GM23338 (cell line): Measurements from ENCODE around the gene ASCL5. TPM values are rescaled to one million over a fixed set of nuclear protein-coding genes. Genes with fewer than 3 reads are reported as not detected.

Source experiments
- ATAC-seq: fragments of 200-7000 bp; cut with Tn5 transposase; 3 replicates; pipeline ENCODE4 v1.9.1; 2020
- DNase-seq: peaks from one replicate; pipeline ENCODE4 v3.0.0-alpha.2; 2015; ENCODE audit warnings: low spot score
- H2AFZ ChIP-seq: fragments of 200-600 bp; sonication (generic); 2 replicates; pipeline ENCODE4 v1.8.0; 2016; ENCODE audit warnings: antibody characterized with exemption, mild to moderate bottlenecking, moderate library complexity
- H3F3A ChIP-seq: fragments of 200-600 bp; sonication (generic); replicated peaks from 2 replicates; pipeline ENCODE4 v1.8.0; 2017; ENCODE audit warnings: antibody characterized with exemption, mixed run types, low read depth
- H3K27ac ChIP-seq: fragments of 200-600 bp; sonication (generic); 2 replicates; pipeline ENCODE4 v1.6.1; 2016; ENCODE audit warnings: low read depth
- H3K27me3 ChIP-seq: fragments of 200-600 bp; sonication (generic); 2 replicates; pipeline ENCODE4 v1.8.0; 2016; ENCODE audit warnings: mild to moderate bottlenecking, mixed run types, moderate library complexity; ENCODE audit not compliant: insufficient read depth
- H3K36me3 ChIP-seq: fragments of 200-600 bp; sonication (generic); 2 replicates; pipeline ENCODE4 v1.8.0; 2016; ENCODE audit warnings: mild to moderate bottlenecking; ENCODE audit not compliant: insufficient read depth
- H3K4me1 ChIP-seq: fragments of 200-600 bp; sonication (generic); 2 replicates; pipeline ENCODE4 v1.8.0; 2016; ENCODE audit warnings: mild to moderate bottlenecking, moderate library complexity; ENCODE audit not compliant: insufficient read depth
- H3K4me2 ChIP-seq: fragments of 200-600 bp; sonication (generic); 2 replicates; pipeline ENCODE4 v1.7.1; 2017; ENCODE audit warnings: mixed run types
- H3K4me3 ChIP-seq: fragments of 200-600 bp; sonication (generic); 2 replicates; pipeline ENCODE4 v1.6.1; 2016; ENCODE audit warnings: mixed run types
- H3K79me2 ChIP-seq: fragments of 200-600 bp; sonication (generic); replicated peaks from 2 replicates; pipeline ENCODE4 v1.8.0; 2017; ENCODE audit warnings: mild to moderate bottlenecking; ENCODE audit not compliant: insufficient read depth
- H3K9me2 ChIP-seq: fragments of 200-600 bp; sonication (generic); 2 replicates; pipeline ENCODE4 v1.8.0; 2017; ENCODE audit not compliant: insufficient read depth
- H4K20me1 ChIP-seq: fragments of 200-600 bp; sonication (generic); replicated peaks from 2 replicates; pipeline ENCODE4 v1.8.0; 2017; ENCODE audit warnings: mild to moderate bottlenecking; ENCODE audit not compliant: insufficient read depth
- H3K27ac Mint-ChIP-seq: 2 replicates; pipeline ENCODE4 v1.8.0; 2020; ENCODE audit warnings: inconsistent platforms, mild to moderate bottlenecking, moderate library complexity, mixed read lengths
- H3K27me3 Mint-ChIP-seq: 3 replicates; pipeline ENCODE4 v1.8.0; 2022; ENCODE audit warnings: low read depth, mild to moderate bottlenecking, moderate library complexity, mixed read lengths, inconsistent platforms; ENCODE audit not compliant: insufficient read depth, poor library complexity
- H3K36me3 Mint-ChIP-seq: 3 replicates; pipeline ENCODE4 v1.8.0; 2021; ENCODE audit warnings: low read depth, mild to moderate bottlenecking, inconsistent platforms, moderate library complexity, mixed read lengths
- H3K4me1 Mint-ChIP-seq: 3 replicates; pipeline ENCODE4 v1.8.0; 2020; ENCODE audit warnings: mild to moderate bottlenecking, inconsistent platforms, mixed read lengths
- H3K4me3 Mint-ChIP-seq: 3 replicates; pipeline ENCODE4 v1.8.0; 2021; ENCODE audit warnings: moderate library complexity, mild to moderate bottlenecking, inconsistent platforms, mixed read lengths
- H3K9me3 Mint-ChIP-seq: 3 replicates; pipeline ENCODE4 v1.8.0; 2020; ENCODE audit warnings: moderate library complexity, mild to moderate bottlenecking, inconsistent platforms, mixed read lengths
- ZNF114 ChIP-seq: fragments of 250-450 bp; sonication (Bioruptor Pico); IDR thresholded peaks from 2 replicates; pipeline ENCODE4 v1.5.0; 2020; ENCODE audit warnings: mild to moderate bottlenecking, moderate library complexity
- polyA plus RNA-seq: library from polyadenylated mRNA; unstranded; fragments of >200 nt; fragmentation: Nextera tagmentation; extraction: Ambion mirVana; gene quantifications from 2 replicates; pipeline ENCODE4 v1.2.1, GENCODE V29; 2016
- total RNA-seq: library from RNA; depleted of rRNA; stranded (reverse); fragments of >200 nt; shearing (Covaris generic); gene quantifications from 2 replicates; pipeline ENCODE4 v1.2.3, GENCODE V29; 2014
- TF ChIP-seq, protein P1 (sequence below), 2 experiments: fragments of 200-600 bp in 1 of 2; sonication (generic) in 1 of 2; conservative IDR thresholded peaks; 2 replicates each; pipeline versions ENCODE4 v1.5.1 to v1.6.1; 2016 to 2017; ENCODE audit warnings: antibody characterized with exemption in 2 of 2, low read depth in 2 of 2, mild to moderate bottlenecking in 2 of 2, moderate library complexity in 1 of 2
- TF ChIP-seq, protein P2 (sequence below): IDR thresholded peaks from 2 replicates; pipeline ENCODE4 v1.6.1; 2016; ENCODE audit warnings: antibody characterized with exemption
- TF ChIP-seq, protein P3 (sequence below): fragments of 250-450 bp; sonication (Bioruptor Pico); IDR thresholded peaks from 2 replicates; pipeline ENCODE4 v1.5.0; 2020; ENCODE audit warnings: mild to moderate bottlenecking, moderate library complexity

Gene ASCL5
- total and polyA plus RNA-seq, 2 experiments from 2014 or later = not detected

DNA sequence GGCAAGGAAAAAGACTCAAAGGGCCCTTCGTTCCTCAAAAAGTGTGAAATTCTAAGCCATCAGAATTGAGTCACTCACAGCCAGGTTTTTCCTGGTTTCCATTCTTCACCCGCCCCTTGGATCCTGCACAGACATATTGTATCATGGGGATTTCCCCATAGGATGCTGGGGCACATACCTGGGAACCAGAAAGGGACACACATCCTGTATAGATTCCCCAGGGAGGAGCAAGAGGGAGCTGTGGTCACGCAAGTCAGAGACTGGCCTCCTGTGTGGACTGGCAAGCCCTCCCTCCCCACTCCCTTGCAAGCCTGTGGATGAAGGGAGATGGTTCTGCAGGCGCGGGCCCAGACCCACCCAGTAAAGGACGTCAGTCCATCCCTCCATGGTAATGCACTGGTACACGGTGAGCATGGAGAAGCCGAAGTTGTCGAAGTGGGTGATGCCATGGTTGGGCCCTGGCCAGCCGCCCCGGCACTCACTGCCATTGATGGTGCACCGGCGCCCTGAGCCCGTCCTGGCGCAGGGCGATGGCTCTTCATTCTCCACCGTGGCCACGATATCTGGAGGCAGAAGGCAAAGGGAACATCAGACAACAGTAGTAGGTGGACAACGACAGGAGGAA lies 38.0 kb downstream of the ASCL5 start:
- Histone ChIP-seq H3K36me3 (no peaks in the 10 kb centered on the region), H4K20me1 (no peaks in the 10 kb centered on the region), H3K4me2 (no peak overlapping the region), H3F3A (no peaks in the 10 kb centered on the region), H3K9me2 (peaks cover 2% of the 10 kb centered on the region; the same call in 1 of the 2 replicates), H3K27me3 (no peaks in the 10 kb centered on the region), H3K4me3 (no peak overlapping the region), H2AFZ (no peak overlapping the region), H3K27ac (no peak overlapping the region), H3K79me2 (no peaks in the 10 kb centered on the region), H3K4me1 (no peaks in the 10 kb centered on the region)
- H3K36me3 Mint-ChIP-seq = no peaks in the 10 kb centered on the region
- no peak for TF ChIP-seq ZNF114 (CRISPR knock-in tag)
- TF ChIP-seq, protein P1, sequence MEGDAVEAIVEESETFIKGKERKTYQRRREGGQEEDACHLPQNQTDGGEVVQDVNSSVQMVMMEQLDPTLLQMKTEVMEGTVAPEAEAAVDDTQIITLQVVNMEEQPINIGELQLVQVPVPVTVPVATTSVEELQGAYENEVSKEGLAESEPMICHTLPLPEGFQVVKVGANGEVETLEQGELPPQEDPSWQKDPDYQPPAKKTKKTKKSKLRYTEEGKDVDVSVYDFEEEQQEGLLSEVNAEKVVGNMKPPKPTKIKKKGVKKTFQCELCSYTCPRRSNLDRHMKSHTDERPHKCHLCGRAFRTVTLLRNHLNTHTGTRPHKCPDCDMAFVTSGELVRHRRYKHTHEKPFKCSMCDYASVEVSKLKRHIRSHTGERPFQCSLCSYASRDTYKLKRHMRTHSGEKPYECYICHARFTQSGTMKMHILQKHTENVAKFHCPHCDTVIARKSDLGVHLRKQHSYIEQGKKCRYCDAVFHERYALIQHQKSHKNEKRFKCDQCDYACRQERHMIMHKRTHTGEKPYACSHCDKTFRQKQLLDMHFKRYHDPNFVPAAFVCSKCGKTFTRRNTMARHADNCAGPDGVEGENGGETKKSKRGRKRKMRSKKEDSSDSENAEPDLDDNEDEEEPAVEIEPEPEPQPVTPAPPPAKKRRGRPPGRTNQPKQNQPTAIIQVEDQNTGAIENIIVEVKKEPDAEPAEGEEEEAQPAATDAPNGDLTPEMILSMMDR (conservative IDR thresholded peaks at IDR 0.05; ENCODE audit: low read depth in 2 of 2) = peak in 1 of 2 experiments; percentile 42; a peak in 2 of 4 replicates
- H3K4me1 Mint-ChIP-seq = peaks cover 6% of the 10 kb centered on the region
- no peaks in the 10 kb centered on the region for H3K9me3 Mint-ChIP-seq
- DNase-seq = no peak
- ATAC-seq = 0 out of 3 replicates have a peak, but pooled peaks have one; percentile 13
- peaks cover 3% of the 10 kb centered on the region for H3K27me3 Mint-ChIP-seq
- H3K4me3 Mint-ChIP-seq = no peak overlapping the region
- no peak overlapping the region for H3K27ac Mint-ChIP-seq

DNA sequence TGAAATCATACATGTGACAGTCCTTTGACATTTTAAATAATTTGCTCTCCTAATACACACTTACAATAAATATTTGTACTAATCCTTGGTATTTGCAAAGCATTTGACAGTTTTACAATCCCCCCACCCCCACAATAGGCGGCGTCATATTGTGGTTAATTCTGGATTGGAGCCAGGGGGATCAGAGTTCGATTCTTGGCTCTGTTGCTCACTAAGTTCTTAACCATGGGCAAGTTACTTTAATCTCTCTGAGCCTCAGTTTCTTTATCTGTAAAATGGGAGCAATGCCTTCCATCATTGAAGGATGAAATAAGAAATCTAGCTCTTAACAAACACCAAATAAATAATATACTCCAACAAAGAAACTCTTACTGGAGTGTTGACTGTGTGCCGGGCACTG lies 38.6 kb downstream of the ASCL5 start:
- Histone ChIP-seq H3K4me1 (no peaks in the 10 kb centered on the region), H3K4me3 (no peak overlapping the region), H3K4me2 (no peak overlapping the region), H3K79me2 (no peaks in the 10 kb centered on the region), H2AFZ (no peak overlapping the region), H3K27me3 (no peaks in the 10 kb centered on the region), H4K20me1 (no peaks in the 10 kb centered on the region), H3K36me3 (no peaks in the 10 kb centered on the region), H3K9me2 (peaks cover 2% of the 10 kb centered on the region; the same call in 1 of the 2 replicates), H3K27ac (no peak overlapping the region), H3F3A (no peaks in the 10 kb centered on the region)
- Mint-ChIP-seq H3K4me3 (no peak overlapping the region), H3K27me3 (peaks cover 2% of the 10 kb centered on the region), H3K9me3 (no peaks in the 10 kb centered on the region), H3K36me3 (no peaks in the 10 kb centered on the region), H3K27ac (no peak overlapping the region), H3K4me1 (peaks cover 5% of the 10 kb centered on the region)
- TF ChIP-seq, protein P1 (conservative IDR thresholded peaks at IDR 0.05; ENCODE audit: low read depth in 2 of 2) = no peak
- TF ChIP-seq, protein P2, sequence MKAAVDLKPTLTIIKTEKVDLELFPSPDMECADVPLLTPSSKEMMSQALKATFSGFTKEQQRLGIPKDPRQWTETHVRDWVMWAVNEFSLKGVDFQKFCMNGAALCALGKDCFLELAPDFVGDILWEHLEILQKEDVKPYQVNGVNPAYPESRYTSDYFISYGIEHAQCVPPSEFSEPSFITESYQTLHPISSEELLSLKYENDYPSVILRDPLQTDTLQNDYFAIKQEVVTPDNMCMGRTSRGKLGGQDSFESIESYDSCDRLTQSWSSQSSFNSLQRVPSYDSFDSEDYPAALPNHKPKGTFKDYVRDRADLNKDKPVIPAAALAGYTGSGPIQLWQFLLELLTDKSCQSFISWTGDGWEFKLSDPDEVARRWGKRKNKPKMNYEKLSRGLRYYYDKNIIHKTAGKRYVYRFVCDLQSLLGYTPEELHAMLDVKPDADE = no peak
- TF ChIP-seq, protein P3, sequence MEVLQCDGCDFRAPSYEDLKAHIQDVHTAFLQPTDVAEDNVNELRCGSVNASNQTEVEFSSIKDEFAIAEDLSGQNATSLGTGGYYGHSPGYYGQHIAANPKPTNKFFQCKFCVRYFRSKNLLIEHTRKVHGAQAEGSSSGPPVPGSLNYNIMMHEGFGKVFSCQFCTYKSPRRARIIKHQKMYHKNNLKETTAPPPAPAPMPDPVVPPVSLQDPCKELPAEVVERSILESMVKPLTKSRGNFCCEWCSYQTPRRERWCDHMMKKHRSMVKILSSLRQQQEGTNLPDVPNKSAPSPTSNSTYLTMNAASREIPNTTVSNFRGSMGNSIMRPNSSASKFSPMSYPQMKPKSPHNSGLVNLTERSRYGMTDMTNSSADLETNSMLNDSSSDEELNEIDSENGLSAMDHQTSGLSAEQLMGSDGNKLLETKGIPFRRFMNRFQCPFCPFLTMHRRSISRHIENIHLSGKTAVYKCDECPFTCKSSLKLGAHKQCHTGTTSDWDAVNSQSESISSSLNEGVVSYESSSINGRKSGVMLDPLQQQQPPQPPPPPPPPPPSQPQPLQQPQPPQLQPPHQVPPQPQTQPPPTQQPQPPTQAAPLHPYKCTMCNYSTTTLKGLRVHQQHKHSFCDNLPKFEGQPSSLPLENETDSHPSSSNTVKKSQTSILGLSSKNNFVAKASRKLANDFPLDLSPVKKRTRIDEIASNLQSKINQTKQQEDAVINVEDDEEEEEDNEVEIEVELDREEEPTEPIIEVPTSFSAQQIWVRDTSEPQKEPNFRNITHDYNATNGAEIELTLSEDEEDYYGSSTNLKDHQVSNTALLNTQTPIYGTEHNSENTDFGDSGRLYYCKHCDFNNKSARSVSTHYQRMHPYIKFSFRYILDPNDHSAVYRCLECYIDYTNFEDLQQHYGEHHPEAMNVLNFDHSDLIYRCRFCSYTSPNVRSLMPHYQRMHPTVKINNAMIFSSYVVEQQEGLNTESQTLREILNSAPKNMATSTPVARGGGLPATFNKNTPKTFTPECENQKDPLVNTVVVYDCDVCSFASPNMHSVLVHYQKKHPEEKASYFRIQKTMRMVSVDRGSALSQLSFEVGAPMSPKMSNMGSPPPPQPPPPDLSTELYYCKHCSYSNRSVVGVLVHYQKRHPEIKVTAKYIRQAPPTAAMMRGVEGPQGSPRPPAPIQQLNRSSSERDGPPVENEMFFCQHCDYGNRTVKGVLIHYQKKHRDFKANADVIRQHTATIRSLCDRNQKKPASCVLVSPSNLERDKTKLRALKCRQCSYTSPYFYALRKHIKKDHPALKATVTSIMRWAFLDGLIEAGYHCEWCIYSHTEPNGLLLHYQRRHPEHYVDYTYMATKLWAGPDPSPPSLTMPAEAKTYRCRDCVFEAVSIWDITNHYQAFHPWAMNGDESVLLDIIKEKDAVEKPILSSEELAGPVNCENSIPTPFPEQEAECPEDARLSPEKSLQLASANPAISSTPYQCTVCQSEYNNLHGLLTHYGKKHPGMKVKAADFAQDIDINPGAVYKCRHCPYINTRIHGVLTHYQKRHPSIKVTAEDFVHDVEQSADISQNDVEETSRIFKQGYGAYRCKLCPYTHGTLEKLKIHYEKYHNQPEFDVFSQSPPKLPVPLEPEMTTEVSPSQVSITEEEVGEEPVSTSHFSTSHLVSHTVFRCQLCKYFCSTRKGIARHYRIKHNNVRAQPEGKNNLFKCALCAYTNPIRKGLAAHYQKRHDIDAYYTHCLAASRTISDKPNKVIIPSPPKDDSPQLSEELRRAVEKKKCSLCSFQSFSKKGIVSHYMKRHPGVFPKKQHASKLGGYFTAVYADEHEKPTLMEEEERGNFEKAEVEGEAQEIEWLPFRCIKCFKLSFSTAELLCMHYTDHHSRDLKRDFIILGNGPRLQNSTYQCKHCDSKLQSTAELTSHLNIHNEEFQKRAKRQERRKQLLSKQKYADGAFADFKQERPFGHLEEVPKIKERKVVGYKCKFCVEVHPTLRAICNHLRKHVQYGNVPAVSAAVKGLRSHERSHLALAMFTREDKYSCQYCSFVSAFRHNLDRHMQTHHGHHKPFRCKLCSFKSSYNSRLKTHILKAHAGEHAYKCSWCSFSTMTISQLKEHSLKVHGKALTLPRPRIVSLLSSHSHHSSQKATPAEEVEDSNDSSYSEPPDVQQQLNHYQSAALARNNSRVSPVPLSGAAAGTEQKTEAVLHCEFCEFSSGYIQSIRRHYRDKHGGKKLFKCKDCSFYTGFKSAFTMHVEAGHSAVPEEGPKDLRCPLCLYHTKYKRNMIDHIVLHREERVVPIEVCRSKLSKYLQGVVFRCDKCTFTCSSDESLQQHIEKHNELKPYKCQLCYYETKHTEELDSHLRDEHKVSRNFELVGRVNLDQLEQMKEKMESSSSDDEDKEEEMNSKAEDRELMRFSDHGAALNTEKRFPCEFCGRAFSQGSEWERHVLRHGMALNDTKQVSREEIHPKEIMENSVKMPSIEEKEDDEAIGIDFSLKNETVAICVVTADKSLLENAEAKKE (CRISPR knock-in tag) = no peak
- no peak for DNase-seq
- ATAC-seq = no peak
